ENCODE results near the gene WIF1.

- TF ChIP-seq CTCF (IDR thresholded peaks at IDR 0.05): no peak
- no peak for TF ChIP-seq EZH2phosphoT487 (IDR thresholded peaks at IDR 0.05)
Observed at GRCh38 chr12:65082406-65082805, 38.7 kb downstream of the WIF1 start.
